Testis (tissue), 2 donors: ENCODE measurements around the gene MTMR3.

ENCODE experiments used
- POLR2A ChIP-seq: fragments of 450-650 bp; IDR thresholded peaks from one replicate; pipeline ENCODE4 v1.6.1; 2017; ENCODE audit warnings: antibody characterized with exemption, mild to moderate bottlenecking, moderate library complexity
- TF ChIP-seq, protein P1 (sequence below), 3 experiments: fragments of 450-650 bp in 2 of 3; fragments of 200-600 bp in 1 of 3; sonication (generic) in 1 of 3; IDR thresholded peaks; one replicate each; pipeline ENCODE4 v1.5.1; 2016 to 2019; ENCODE audit warnings: antibody characterized with exemption in 3 of 3, mild to moderate bottlenecking in 2 of 3, moderate library complexity in 1 of 3

DNA sequence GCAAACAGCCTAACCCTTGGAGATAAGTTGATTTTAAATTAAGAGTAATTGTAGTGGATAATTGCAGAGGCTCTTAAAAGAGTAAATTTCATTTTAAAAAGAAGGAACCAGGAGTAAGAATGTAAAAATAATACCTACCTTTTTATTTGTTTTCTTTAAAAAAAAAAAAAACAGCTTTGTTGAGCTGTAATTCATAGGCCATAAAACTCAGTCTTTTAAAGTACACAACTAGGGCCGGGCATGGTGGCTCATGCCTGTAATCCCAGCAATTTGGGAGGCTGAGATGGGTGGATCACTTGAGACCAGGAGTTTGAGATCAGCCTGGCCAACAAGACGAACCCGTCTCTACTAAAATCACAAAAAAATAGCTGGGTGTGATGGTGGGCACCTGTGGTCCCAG lies 42.4 kb downstream of the MTMR3 start:
- TF ChIP-seq POLR2A, result no peak
- TF ChIP-seq, protein P1, sequence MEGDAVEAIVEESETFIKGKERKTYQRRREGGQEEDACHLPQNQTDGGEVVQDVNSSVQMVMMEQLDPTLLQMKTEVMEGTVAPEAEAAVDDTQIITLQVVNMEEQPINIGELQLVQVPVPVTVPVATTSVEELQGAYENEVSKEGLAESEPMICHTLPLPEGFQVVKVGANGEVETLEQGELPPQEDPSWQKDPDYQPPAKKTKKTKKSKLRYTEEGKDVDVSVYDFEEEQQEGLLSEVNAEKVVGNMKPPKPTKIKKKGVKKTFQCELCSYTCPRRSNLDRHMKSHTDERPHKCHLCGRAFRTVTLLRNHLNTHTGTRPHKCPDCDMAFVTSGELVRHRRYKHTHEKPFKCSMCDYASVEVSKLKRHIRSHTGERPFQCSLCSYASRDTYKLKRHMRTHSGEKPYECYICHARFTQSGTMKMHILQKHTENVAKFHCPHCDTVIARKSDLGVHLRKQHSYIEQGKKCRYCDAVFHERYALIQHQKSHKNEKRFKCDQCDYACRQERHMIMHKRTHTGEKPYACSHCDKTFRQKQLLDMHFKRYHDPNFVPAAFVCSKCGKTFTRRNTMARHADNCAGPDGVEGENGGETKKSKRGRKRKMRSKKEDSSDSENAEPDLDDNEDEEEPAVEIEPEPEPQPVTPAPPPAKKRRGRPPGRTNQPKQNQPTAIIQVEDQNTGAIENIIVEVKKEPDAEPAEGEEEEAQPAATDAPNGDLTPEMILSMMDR (IDR thresholded peaks at IDR 0.05), result no peak
